Lower lobe of right lung (tissue), 2 donors: ENCODE results near the gene TSC22D1. TPM values are rescaled to one million over a fixed set of nuclear protein-coding genes. Genes with fewer than 3 reads are reported as not detected.
"Not testable (repeated sequence)": the region's sequence is repeated elsewhere in the genome, so short reads cannot be mapped to it uniquely, and the experiment has no call there.

Experiments used
- ATAC-seq, 2 donors: fragments of 200-7000 bp; cut with Tn5 transposase; one replicate each; pipeline ENCODE4 v1.9.1; 2020 to 2022; ENCODE audit warnings: mild to moderate bottlenecking in 2 of 2, moderate library complexity in 2 of 2
- DNase-seq: peaks from one replicate; pipeline ENCODE4 v3.0.0-alpha.2; 2020
- H3K27ac ChIP-seq: fragments of 200-600 bp; one replicate; pipeline ENCODE4 v1.8.0; 2022
- H3K27me3 ChIP-seq: fragments of 200-600 bp; one replicate; pipeline ENCODE4 v1.8.0; 2022; ENCODE audit warnings: low read depth
- H3K36me3 ChIP-seq: fragments of 200-600 bp; one replicate; pipeline ENCODE4 v1.8.0; 2022; ENCODE audit warnings: mild to moderate bottlenecking
- H3K4me1 ChIP-seq: fragments of 200-600 bp; one replicate; pipeline ENCODE4 v1.8.0; 2022
- H3K4me3 ChIP-seq: fragments of 200-600 bp; one replicate; pipeline ENCODE4 v1.8.0; 2022; ENCODE audit warnings: mild to moderate bottlenecking
- H3K9me3 ChIP-seq: fragments of 200-600 bp; one replicate; pipeline ENCODE4 v1.8.0; 2022
- CTCF ChIP-seq: fragments of 200-600 bp; IDR thresholded peaks from one replicate; pipeline ENCODE4 v1.8.0; 2022; ENCODE audit warnings: antibody characterized with exemption, mild to moderate bottlenecking
- intact Hi-C: fragments of 100-400 bp; cut with DNase I; formaldehyde crosslinking; loops from one replicate; pipeline ENCODE4 v1.11.0; 2022
- total RNA-seq: library from RNA; stranded (reverse); fragmentation: NEBNext Ultra II Directional; extraction: Animal tissue kit (Norgen Biotek cat#: 25700); gene quantifications from one replicate; pipeline ENCODE4 v1.2.1, GENCODE V29; 2021
- donor health status: DM: no; HTN: yes; CAD: no; lungs with severe emphysema.

The TSC22D1 gene
- total RNA-seq, 1 donor from 2014 or later, result 163 TPM

- intact Hi-C loops, result no loop called here
Measured at GRCh38 chr13:44514278-44514677, 61.9 kb downstream of the TSC22D1 start.

GRCh38 chr13:44509853-44510252 lies 66.3 kb downstream of the TSC22D1 start:
- H3K36me3 ChIP-seq, H3K4me3 ChIP-seq, H3K27me3 ChIP-seq, intact Hi-C loops, H3K4me1 ChIP-seq, DNase-seq, H3K27ac ChIP-seq, ATAC-seq, H3K9me3 ChIP-seq: not testable (repeated sequence)

More at GRCh38 chr13:44514278-44514677, 61.9 kb downstream of the TSC22D1 start:
- Histone ChIP-seq H3K27me3 (no peaks in the 10 kb centered on the region), H3K27ac (no peak overlapping the region), H3K36me3 (no peaks in the 10 kb centered on the region), H3K4me3 (no peak overlapping the region), H3K4me1 (no peaks in the 10 kb centered on the region), H3K9me3 (no peaks in the 10 kb centered on the region)
- DNase-seq (no peak), ATAC-seq (no peak)
- TF ChIP-seq CTCF, result no peak

GRCh38 chr13:44508562-44509077 lies 67.5 kb downstream of the TSC22D1 start:
- Histone ChIP-seq H3K4me3 (no peak overlapping the region), H3K27me3 (no peaks in the 10 kb centered on the region), H3K4me1 (no peaks in the 10 kb centered on the region), H3K9me3 (no peaks in the 10 kb centered on the region), H3K36me3 (no peaks in the 10 kb centered on the region), H3K27ac (no peak overlapping the region)
- TF ChIP-seq CTCF, result no peak
- intact Hi-C loops, result no loop called here
- ATAC-seq (no peak), DNase-seq (no peak)

- DNase-seq (no peak), ATAC-seq (no peak)
- Histone ChIP-seq H3K27ac (no peak overlapping the region), H3K4me3 (no peak overlapping the region), H3K36me3 (no peaks in the 10 kb centered on the region), H3K9me3 (no peaks in the 10 kb centered on the region), H3K27me3 (no peaks in the 10 kb centered on the region), H3K4me1 (no peaks in the 10 kb centered on the region)
- TF ChIP-seq CTCF, result no peak
- intact Hi-C loops, result no loop called here
Measured at GRCh38 chr13:44507639-44508038, 68.5 kb downstream of the TSC22D1 start.

- Histone ChIP-seq H3K36me3 (no peaks in the 10 kb centered on the region), H3K9me3 (no peaks in the 10 kb centered on the region), H3K4me1 (no peaks in the 10 kb centered on the region), H3K27me3 (no peaks in the 10 kb centered on the region), H3K27ac (no peak overlapping the region), H3K4me3 (no peak overlapping the region)
- intact Hi-C loops, result no loop called here
- no peak for DNase-seq
- no peak for ATAC-seq
- TF ChIP-seq CTCF, result no peak
Measured at GRCh38 chr13:44506719-44507118, 69.4 kb downstream of the TSC22D1 start.

GRCh38 chr13:44506251-44506650 lies 69.9 kb downstream of the TSC22D1 start:
- H3K27ac ChIP-seq, result no peak overlapping the region
- H3K4me1 ChIP-seq, result no peaks in the 10 kb centered on the region
- no peaks in the 10 kb centered on the region for H3K27me3 ChIP-seq
- intact Hi-C loops, result no loop called here
- no peak overlapping the region for H3K4me3 ChIP-seq
- no peaks in the 10 kb centered on the region for H3K9me3 ChIP-seq
- DNase-seq (no peak), ATAC-seq (no peak)
- TF ChIP-seq CTCF, result no peak
- no peaks in the 10 kb centered on the region for H3K36me3 ChIP-seq
